Measurements from ENCODE around the gene TEX44.
"Not testable (repeated sequence)": the region's sequence is repeated elsewhere in the genome, so short reads cannot be mapped to it uniquely, and the experiment has no call there.

The TEX44 gene

GRCh38 chr2:231592636-231593145 is at the start of gene TEX44:
TSS of gene TEX44 (plus strand) at chr2:231592864. CDS start at chr2:231592952, 88 bp downstream.
- no peak for DNase-seq

GRCh38 chr2:231545105-231545902 is 47.4 kb upstream of the TEX44 start:
- DNase-seq: no peak

DNA sequence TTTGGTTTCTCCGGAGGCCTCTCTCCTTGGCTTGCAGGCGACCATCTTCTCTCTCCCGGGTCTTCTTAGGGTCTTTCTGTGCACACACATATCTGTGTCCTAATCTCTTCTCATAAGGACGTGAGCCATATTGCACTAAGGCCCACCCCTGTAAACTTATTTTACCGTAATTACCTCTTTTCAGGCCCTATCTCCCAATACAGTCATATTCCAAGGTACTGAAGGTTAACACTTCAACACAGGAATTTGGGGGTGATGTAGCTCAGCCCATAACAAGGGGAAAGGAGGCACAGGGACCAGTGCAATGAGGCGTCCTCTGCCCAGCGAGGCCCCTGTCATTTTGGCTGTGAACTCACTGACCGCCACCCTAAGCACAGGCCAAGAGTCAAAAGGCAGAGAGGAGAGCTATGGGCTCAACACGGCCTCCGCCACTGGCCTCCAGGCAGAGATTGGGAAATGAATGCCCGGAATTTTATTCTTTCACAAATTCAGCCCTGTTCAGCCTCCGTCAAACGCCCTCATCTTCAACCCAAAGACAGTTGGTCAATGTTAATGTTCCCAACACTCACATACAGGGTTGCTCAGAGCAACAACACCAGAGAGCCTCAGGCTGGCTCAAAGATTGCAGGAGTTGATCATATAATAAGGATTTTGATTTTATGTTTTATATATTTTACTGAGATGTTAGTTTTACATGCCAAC is 46.5 kb upstream of the TEX44 start:
- DNase-seq: no peak

DNA sequence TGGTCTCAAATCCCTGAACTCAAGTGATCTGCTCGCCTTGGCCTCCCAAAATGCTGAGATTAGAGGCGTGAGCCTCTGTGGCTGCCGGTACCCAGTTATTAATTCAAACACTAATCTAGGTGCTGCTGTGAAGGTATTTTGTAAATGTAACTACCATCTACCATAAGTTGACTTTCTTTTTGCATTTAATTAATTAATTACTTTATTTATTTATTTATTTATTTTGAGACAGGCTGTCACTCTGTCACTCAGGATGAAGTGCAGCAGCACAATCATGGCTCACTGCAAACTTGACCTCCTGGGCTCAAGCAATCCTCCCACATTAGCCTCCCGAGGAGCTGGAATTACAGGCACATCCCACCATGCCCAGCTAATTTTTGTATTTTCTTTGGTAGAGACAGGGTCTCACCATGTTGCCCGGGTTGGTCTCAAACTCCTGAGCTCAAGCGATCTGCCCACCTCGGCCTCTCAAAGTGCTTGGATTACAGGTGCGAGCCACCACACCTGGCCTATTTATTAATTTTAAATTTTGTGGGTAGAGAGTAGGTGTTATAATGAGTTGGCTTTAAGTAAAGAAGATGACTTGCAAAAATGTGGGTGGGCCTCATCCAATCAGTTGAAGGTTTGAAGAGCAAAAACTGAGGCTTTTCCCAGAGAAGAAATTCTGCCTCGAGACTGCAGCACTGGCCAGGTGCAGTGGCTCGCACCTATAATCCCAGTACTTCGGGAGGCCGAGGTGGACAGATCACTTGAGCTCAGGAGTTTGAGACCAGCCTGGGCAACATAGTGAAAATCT is 45.2 kb upstream of the TEX44 start:
- no peak for DNase-seq

DNA sequence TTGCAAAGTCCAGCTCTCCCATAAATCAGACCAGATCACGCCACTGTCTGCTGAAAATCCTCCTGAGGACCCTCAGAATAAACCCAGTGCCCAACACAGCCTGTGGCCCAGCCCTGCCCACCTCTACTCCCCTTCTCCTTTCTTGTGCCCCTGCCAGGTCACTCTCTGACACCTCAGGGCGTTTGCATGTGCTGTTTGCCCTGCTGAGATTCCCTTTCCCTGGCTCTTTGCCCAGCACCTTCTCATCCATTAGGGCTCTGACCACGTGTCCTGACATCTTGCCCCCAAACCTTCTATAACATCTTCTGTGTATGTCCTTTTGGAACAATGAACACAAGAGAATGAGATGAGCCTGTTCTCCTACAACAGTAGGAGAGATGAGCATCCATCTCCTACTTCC is 43.9 kb upstream of the TEX44 start:
- no peak for DNase-seq

DNA sequence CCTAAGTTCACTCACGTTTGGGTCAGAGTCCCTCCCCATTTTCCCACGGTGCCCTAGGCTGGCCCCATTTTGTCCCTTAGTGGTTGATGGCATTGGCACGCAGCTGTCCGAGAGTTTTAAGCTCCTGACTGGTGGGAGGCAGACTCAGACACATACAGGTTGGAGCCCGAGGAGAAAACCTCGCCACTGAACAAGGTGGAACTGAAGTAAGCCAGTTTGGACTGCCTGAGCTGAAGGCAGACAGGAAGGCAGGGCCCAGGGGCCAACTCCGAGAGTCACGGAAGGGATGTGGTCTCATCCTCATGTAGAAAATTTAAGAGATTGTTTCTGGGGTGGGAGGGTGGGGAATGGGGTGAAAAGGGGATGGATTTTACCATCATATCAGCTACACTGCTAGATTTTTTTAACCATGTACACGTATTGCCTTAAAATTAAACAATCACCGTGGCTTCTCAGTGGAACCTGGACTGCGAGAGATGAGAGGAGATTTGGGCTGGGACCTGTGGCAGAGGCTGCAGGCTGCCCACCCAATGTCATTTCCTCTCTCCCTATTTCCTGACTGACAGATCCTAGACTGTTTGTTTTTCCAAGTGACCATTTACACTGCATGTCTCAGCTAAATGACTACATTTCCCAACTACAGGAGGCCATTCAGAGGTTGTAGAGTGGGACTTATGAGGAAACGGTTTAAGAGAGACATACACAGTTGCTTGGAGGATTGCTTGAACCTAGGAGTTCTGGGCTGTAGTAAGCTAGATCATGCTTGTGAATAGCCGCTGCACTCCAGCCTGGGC is 43.0 kb upstream of the TEX44 start:
- DNase-seq: no peak

- no peak for DNase-seq
Measured at GRCh38 chr2:231552752-231553151, 39.9 kb upstream of the TEX44 start.

DNA sequence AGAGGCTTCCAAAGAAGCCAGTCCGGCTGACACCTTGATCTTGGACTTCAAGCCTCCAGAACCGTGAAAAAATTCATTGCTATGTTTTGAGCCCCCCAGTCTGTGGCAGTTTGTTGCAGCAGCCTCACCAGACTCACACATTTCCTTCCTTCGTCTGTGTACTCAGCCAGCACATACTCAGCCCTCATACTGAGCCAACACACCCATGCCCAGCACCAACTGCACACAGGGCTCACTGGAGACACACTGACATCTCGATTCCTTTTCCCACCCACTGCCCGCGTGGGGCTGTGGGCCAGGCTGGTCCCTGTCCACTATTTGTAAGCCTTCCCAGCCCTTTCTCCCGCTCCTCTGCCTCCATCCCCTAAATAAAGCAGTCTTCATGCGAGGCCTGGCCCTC is 38.3 kb upstream of the TEX44 start:
- DNase-seq: no peak

DNA sequence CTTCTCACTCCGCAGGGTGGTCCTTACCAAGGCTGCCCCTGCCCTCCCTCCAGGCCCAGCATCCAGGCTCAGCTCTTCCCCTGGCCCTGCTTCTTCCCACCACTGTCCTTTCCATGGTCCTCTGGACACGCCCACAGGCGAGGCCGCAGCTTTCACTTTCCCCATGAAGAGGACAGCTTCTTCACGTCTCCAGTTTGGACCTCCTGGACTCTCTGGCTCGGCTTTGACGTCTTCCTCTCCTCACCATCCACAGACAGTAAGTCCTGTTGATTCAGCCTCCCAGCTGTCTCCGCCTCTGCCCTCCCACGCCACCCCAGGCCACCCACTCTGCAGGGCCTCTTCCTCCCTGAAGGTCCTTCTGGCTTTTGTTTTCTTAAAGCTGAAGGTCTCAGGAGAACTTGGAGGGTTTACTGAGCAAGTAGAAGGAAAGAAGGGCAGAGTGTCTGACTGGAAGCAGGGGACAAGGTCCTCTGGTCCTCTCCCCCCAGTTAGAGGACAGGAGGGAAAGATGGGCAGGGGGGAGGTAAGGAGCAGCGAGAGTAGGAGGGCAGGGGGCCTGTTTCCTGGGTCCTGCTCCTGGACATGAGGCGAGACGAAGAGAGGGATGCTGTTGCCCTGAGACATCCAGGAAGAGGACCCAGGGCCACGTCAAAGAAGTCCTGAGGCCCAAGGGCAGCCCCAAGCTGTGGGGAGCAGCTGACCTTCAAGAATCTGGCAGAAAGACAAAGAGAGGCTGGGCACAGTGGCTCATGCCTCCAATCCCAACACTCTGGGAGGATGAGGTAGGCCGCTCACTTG is 37.7 kb upstream of the TEX44 start:
- DNase-seq: no peak

DNA sequence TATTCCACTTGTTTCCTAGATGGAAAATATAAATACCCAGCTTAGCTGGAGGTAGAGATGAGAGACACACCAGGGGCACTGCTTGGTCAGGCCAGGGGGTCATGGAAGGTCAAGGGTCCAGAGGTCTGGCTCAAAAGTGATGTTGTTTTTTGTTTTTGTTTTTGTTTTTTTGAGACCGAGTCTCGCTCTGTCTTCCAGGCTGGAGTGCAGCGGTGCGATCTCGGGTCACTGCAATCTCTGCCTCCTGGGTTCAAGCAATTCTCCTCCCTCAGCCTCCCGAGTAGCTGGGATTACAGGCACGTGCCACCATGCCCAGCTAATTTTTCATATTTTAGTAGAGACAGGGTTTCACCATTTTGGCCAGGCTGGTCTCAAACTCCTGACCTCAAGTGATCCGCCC is 36.2 kb upstream of the TEX44 start:
- DNase-seq: not testable (repeated sequence)

DNA sequence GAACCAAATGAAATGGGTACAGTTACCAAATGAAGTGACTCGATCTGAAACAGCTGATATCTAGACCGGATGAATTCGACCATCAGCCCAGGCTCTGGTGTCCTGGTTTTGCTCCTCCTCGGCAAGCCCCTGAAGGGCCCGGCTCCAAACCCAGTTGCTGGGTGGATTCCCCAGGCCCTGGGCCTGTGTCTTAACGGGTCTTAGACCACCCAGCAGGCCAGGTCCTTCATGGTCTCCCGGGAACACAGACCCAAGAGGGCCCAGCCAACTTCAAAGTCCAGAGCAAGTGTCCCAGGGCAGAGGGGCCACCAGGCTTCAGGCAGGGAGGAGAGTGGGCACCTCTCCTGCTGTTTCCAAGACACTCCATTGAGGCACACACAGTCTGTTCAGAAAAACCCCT is 35.7 kb upstream of the TEX44 start:
- no peak for DNase-seq

DNA sequence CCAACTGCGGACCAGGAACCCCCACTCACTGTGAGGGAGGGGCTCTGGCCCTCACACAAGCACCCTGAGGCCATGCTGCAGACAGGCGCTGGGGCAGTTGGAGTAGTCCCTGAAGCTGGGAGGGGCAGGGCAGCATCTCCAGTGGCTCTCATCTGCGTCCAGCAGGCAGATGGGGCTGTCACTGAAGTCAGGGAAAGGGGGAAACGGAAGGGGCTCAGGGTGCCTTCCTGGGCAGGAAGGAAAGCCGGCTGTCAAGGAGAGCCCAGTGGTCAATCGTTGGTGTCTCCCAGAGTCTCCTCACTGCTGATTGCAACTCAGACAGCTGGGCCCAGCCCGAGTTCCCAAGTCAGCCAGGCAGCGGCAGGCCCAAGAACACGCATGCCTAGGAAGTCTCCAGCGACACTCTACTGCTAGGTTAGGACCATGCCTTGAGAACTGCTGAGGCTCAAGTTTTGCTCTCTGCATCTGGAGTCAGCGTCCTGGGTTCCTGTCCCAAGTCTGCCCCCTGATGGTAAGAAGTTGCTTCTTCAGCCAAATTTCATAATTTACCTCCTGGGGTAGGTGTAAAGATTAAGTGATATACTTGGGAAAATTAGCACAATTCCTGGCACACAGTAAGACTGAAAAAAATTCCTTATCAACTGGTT is 35.0 kb upstream of the TEX44 start:
- DNase-seq: peak; percentile 62

GRCh38 chr2:231563378-231563961 is 29.2 kb upstream of the TEX44 start:
- peak; percentile 64 for DNase-seq

- no peak for DNase-seq
Measured at GRCh38 chr2:231565887-231566594, 26.6 kb upstream of the TEX44 start.

GRCh38 chr2:231567159-231567558 is 25.5 kb upstream of the TEX44 start:
- DNase-seq: no peak

- DNase-seq: no peak
Measured at GRCh38 chr2:231568098-231568784, 24.4 kb upstream of the TEX44 start.

- no peak for DNase-seq
Measured at GRCh38 chr2:231568785-231569435, 23.8 kb upstream of the TEX44 start.

DNA sequence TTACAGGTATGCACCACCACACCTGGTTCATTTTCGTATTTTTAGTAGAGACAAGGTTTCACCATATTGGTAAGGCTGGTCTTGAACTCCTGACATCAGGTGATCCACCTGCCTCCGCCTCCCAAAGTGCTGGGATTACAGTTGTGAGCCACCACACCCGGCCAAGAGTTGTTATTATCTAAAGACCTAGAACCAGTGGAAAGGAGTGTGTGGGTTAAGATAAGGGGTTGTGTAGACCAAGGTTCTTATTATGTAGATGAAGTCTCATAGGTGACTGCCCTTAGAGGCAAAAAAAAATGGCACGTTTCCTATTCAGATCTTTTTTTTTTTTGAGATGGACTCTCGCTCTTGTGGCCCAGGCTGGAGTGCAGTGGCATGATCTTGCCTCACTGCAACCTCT is 21.7 kb upstream of the TEX44 start:
- DNase-seq: not testable (repeated sequence)

GRCh38 chr2:231571661-231572191 is 20.9 kb upstream of the TEX44 start:
- no peak for DNase-seq

All from NCI-H1436 (cell line).